HL-60/S4 treated with retinoic acid at 250 ng/mL for 4 days and 3 days (cell line): ENCODE measurements around the gene MRPL55.

Experiments
- in situ Hi-C: fragments of 300-500 bp; cut with MboI; formaldehyde crosslinking; loops from 2 replicates; pipeline ENCODE4 v1.7.0; 2022; ENCODE audit warnings: low sequenced_read_pairs

MRPL55 gene

DNA sequence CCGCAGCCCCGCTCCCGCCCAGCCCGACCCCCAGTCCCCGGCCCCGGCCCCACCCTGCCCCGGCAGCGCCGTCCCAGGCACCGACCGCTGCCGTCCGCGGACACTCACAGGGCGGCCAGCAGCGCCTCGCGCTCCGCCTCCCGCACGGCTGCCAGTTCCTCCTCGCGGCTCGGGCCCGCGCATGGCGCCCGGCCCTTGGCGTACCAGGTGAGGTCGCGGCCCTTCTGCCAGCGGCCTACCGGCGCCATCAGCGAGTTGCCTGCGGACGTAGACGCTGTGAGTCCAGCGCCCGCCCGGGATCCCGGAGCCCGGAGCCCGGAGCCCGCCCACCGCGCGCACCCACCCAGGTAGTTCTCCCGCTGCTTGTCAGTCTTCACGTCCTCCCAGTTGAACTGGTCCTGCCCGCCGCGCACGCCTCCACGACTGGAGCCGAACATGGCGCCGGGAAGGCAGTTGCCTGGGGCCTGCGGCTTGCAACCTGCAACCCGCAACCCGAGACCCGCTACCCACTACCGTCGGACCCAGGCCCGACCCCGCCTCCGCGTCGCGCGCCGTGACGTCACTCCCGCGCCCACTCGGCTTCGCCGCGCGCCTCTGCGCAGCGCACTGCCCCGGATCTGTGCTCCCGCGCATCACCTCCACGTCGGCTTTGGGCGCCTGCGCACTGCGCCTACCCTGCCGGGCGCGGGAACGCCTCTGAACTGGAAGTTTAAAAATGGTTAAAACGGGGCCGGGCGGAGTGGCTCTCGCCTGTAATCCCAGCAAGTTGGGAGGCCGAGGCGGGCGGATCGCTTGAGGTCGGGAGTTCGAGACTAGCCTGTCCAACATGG lies 6.1 kb downstream of the MRPL55 start, which contains the start of gene C1orf35:
C1orf35 (minus strand) TSS at position 535 of the 830 bp plus-strand sequence; CDS start at position 437, 98 bp downstream.
- in situ Hi-C loops, result no loop called here

GRCh38 chr1:228101994-228102790 lies 6.9 kb downstream of the MRPL55 start:
- in situ Hi-C loops, result no loop called here

DNA sequence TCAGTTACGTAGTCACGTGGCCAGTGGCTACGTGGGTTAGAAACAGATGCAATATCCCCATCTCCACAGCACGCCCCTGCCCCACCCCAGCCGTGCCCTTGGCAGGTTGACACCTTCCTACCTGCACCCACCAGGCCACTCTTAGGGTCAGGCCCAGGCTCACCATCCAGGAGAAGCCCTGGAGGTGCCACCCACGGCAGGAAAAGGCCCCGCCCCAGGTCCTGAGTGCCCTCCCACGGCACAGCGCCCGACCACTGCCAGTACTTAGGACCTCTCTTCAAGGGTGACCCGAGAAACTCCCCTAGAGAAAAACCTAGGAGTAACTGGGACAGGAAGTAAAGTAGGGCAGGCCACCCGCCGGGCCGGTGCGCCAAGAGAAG lies 7.5 kb downstream of the MRPL55 start:
- in situ Hi-C loops, result no loop called here

- in situ Hi-C loops, result no loop called here
Observed at GRCh38 chr1:228100822-228101613, 8.1 kb downstream of the MRPL55 start.

GRCh38 chr1:228099331-228099732 lies 9.8 kb downstream of the MRPL55 start:
- in situ Hi-C loops, result no loop called here

DNA sequence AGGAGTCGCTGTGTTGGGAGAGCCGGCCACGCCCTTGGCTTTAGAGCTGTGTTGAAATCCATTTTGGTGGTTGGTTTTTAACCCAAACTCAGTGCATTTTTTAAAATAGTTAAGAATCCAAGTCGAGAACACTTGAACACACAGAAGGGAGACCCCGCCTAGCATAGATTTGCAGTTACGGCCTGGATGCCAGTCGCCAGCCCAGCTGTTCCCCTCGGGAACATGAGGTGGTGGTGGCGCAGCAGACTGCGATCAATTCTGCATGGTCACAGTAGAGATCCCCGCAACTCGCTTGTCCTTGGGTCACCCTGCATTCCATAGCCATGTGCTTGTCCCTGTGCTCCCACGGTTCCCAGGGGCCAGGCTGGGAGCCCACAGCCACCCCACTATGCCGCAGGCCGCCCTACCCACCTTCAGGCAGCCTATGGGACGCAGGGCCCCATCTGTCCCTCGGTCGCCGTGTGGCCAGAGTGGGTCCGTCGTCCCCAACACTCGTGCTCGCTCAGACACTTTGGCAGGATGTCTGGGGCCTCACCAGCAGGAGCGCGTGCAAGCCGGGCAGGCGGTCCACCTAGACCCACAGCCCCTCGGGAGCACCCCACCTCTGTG lies 10.7 kb downstream of the MRPL55 start:
- in situ Hi-C loops, result no loop called here

DNA sequence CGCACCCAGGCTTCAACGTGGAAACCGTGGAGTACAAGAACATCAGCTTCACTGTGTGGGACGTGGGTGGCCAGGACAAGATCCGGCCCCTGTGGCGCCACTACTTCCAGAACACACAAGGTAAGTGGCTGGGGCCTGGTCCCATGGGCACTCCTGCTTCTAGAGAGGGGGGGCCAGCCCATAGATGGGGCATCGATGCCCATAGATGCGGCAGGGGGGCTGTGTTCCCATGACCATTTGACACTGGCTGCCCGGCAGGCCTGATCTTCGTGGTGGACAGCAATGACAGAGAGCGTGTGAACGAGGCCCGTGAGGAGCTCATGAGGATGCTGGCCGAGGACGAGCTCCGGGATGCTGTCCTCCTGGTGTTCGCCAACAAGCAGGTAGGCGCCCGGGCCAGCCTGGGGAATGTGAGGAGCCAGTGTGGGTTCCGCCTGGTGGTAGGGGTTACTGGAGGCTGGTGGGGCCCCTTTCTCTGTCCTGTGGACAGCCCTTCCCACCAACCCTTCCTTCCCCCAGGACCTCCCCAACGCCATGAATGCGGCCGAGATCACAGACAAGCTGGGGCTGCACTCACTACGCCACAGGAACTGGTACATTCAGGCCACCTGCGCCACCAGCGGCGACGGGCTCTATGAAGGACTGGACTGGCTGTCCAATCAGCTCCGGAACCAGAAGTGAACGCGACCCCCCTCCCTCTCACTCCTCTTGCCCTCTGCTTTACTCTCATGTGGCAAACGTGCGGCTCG lies 11.6 kb downstream of the MRPL55 start:
- in situ Hi-C loops, result no loop called here

- in situ Hi-C loops, result no loop called here
Observed at GRCh38 chr1:228096416-228097332, 12.4 kb downstream of the MRPL55 start.

- in situ Hi-C loops, result no loop called here
Observed at GRCh38 chr1:228095938-228096337, 13.2 kb downstream of the MRPL55 start.

GRCh38 chr1:228095161-228095560 lies 13.9 kb downstream of the MRPL55 start:
- in situ Hi-C loops, result no loop called here

- in situ Hi-C loops, result no loop called here
Observed at GRCh38 chr1:228094432-228095016, 14.6 kb downstream of the MRPL55 start.

DNA sequence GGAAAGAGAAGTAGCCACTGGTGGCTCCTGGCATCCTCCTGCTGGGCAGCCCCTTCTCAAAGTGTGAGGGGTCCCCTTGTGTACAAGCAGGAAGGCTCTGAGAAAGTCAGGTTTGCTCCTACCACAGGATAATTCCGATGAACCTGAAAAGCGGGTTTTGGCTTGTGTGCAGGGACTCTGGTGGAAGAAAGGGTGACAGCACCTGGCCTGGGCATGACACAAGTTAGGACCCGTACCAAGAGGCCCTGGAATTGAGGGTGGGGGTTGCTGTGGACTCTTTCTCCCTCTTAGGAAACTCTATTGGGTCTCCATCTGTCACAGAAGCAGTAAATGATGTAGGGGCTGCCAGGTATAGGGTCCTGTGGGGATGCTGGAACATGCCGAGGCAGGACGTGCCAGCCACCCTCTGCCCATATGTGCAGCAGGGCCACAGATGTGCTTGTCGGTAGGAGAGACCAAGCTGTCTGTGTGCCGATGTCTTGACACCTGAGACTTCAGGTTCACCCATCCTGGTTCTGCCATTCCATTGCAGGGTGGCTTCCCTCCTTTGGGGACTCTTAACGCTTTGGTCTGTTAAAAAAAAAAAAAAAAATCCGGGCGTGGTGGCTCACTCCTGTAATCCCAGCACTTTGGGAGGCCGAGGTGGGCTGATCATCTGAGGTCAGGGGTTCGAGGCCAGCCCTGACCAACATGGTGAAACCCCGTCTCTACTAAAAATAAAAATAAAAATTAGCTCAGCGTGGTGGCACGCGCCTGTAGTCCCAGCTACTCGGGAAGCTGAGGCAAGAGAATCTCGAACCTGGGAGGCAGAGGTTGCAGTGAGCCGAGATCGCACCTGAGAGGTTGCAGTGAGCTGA lies 15.8 kb downstream of the MRPL55 start:
- in situ Hi-C loops, result no loop called here

DNA sequence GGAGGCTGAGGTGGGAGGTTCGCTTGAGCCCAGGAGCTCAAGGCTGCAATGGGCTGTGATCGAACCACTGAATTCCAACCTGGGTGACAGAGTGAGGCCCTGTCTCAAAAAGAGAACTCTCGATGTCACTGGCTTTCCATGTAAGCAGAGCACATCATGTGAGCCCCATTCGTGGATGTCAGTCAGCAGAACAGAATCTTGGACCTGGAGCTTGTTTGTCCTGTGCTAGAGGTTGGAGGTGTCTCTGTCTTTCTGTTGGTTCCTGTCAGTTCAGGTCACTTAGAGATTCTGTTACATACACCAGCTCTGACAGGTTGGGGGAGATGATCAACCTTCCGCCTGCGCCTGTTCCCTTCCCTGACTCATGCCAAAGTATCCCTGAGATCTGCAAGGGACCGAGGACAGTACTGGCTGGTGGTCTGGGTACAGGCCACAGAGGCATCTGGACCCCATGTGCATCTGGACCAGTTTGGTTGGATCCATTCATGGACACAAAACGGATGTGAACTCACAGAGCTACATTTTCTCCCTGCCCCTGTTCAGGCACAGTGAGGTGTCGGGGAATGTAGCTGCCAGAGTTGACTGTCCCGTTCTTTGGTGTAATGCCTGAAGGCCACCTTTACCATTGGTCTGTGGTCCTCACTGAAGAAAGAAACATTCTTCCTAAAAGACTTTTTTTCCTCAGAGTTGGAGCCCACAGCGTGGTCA lies 16.6 kb downstream of the MRPL55 start:
- in situ Hi-C loops, result no loop called here

DNA sequence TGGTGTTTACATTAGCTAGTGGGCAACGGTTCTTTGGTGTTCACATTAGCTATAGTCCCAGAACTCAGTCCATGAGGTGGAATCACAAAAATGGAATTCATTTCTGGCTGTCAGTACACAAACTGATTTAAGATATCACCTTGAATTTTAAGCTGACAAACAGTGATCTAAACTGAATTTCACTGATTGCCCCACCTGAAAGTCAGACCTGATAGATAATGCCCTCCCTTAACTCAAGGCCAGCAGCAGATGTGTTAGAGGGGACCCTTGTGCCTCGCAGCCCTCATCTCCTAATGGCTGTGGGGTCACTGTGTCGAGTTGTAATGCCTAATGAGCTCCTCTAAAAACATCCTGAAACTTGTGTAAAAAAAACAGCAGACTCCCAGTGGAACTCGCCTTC lies 18.0 kb downstream of the MRPL55 start:
- in situ Hi-C loops, result no loop called here

- in situ Hi-C loops, result no loop called here
Observed at GRCh38 chr1:228090613-228091081, 18.5 kb downstream of the MRPL55 start.

- in situ Hi-C loops, result no loop called here
Observed at GRCh38 chr1:228089519-228090380, 19.3 kb downstream of the MRPL55 start.
